K562 (cell line): ENCODE measurements around the gene CD9. TPM values are rescaled to one million over a fixed set of nuclear protein-coding genes. Genes with fewer than 3 reads are reported as not detected.

Experiments used
- E2F1 ChIP-seq: sonication (generic); formaldehyde crosslinking; IDR thresholded peaks from 2 replicates; pipeline ENCODE4 v1.8.1; 2023; ENCODE audit warnings: mild to moderate bottlenecking, missing genetic modification reagents, moderate library complexity
- ESRRB ChIP-seq: fragments of 250-450 bp; sonication (Bioruptor Pico); IDR thresholded peaks from 2 replicates; pipeline ENCODE4 v1.5.0; 2020; ENCODE audit warnings: mild to moderate bottlenecking, moderate library complexity, borderline replicate concordance
- JUNB ChIP-seq: fragments of 450-650 bp; formaldehyde crosslinking; conservative IDR thresholded peaks from 2 replicates; pipeline ENCODE4 v1.4.0; 2020; ENCODE audit warnings: mild to moderate bottlenecking
- KLF1 ChIP-seq: fragments of 450-650 bp; IDR thresholded peaks from 2 replicates; pipeline ENCODE4 v1.6.1; 2016; ENCODE audit warnings: missing genetic modification characterization, missing compliant biosample characterization
- MAX ChIP-seq: sonication (generic); formaldehyde crosslinking; IDR thresholded peaks from 2 replicates; pipeline ENCODE4 v1.9.0; 2022; ENCODE audit warnings: mild to moderate bottlenecking, missing genetic modification reagents
- PHF21A ChIP-seq: fragments of 450-650 bp; IDR thresholded peaks from 2 replicates; pipeline ENCODE4 v1.6.1; 2017; ENCODE audit warnings: low read depth, borderline replicate concordance
- U2AF1 ChIP-seq: fragments of 200-400 bp; formaldehyde crosslinking; optimal IDR thresholded peaks from 2 replicates; pipeline ENCODE3; 2017; ENCODE audit warnings: mild to moderate bottlenecking, low read depth, low read length, moderate library complexity
- ZNF780A ChIP-seq: fragments of 250-450 bp; sonication (Bioruptor Pico); IDR thresholded peaks from 2 replicates; pipeline ENCODE4 v1.5.0; 2021; ENCODE audit warnings: mild to moderate bottlenecking
- polyA plus RNA-seq, 8 experiments: library from polyadenylated mRNA; depleted of rRNA in 4 of 8; stranded (reverse) in 5 of 8; unstranded in 3 of 8; fragments of >200 nt; fragmentation: Nextera tagmentation in 2 of 8; fragmentation: Illumina TruSeq in 1 of 8; extraction: Ambion mirVana in 2 of 8; extraction: Trizol in 1 of 8; gene quantifications; 2 replicates each; pipeline versions ENCODE4 v1.2.1 to v1.2.3, GENCODE V29; 2011 to 2014; ENCODE audit warnings: inconsistent platforms in 1 of 8, missing spikeins in 1 of 8
- total RNA-seq, 7 experiments: library from RNA; depleted of rRNA in 6 of 7; stranded (reverse); fragments of >200 nt in 6 of 7; fragmentation: Illumina TruSeq in 2 of 7; extraction: Trizol in 2 of 7; gene quantifications; 2 replicates each; pipeline versions ENCODE4 v1.2.1 to v1.2.3, GENCODE V29; 2011 to 2021; ENCODE audit warnings: low replicate concordance in 1 of 7
- TF ChIP-seq, protein P1 (sequence below): fragments of 450-650 bp; IDR thresholded peaks from 2 replicates; pipeline ENCODE4 v1.6.1; 2016; ENCODE audit warnings: low read depth

The CD9 gene
- total and polyA plus RNA-seq, 9 of the 15 experiments (the other 6 are each of a cell fraction or from before 2014, with no cell fraction given): 0.43 to 5.6 (median 0.62) TPM

DNA sequence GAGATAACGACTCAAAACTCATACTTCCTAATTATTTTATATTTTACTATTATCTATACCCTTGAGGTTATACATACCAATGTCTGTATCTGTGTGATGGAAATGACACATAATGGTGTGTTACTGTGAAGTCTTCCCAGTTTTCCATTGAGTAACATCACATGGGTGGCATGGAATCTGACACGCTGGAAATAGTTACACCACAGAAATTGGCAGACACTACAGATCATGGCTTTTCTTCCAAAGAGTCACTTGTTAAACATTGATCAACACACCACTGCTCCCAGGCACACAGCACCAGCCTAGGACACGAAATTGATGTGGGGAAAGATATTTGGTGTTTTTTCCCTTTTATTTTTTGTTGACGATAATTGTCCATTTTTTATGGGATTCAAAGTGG, 42.7 kb upstream of the CD9 start (continued):
- TF ChIP-seq, protein P1, sequence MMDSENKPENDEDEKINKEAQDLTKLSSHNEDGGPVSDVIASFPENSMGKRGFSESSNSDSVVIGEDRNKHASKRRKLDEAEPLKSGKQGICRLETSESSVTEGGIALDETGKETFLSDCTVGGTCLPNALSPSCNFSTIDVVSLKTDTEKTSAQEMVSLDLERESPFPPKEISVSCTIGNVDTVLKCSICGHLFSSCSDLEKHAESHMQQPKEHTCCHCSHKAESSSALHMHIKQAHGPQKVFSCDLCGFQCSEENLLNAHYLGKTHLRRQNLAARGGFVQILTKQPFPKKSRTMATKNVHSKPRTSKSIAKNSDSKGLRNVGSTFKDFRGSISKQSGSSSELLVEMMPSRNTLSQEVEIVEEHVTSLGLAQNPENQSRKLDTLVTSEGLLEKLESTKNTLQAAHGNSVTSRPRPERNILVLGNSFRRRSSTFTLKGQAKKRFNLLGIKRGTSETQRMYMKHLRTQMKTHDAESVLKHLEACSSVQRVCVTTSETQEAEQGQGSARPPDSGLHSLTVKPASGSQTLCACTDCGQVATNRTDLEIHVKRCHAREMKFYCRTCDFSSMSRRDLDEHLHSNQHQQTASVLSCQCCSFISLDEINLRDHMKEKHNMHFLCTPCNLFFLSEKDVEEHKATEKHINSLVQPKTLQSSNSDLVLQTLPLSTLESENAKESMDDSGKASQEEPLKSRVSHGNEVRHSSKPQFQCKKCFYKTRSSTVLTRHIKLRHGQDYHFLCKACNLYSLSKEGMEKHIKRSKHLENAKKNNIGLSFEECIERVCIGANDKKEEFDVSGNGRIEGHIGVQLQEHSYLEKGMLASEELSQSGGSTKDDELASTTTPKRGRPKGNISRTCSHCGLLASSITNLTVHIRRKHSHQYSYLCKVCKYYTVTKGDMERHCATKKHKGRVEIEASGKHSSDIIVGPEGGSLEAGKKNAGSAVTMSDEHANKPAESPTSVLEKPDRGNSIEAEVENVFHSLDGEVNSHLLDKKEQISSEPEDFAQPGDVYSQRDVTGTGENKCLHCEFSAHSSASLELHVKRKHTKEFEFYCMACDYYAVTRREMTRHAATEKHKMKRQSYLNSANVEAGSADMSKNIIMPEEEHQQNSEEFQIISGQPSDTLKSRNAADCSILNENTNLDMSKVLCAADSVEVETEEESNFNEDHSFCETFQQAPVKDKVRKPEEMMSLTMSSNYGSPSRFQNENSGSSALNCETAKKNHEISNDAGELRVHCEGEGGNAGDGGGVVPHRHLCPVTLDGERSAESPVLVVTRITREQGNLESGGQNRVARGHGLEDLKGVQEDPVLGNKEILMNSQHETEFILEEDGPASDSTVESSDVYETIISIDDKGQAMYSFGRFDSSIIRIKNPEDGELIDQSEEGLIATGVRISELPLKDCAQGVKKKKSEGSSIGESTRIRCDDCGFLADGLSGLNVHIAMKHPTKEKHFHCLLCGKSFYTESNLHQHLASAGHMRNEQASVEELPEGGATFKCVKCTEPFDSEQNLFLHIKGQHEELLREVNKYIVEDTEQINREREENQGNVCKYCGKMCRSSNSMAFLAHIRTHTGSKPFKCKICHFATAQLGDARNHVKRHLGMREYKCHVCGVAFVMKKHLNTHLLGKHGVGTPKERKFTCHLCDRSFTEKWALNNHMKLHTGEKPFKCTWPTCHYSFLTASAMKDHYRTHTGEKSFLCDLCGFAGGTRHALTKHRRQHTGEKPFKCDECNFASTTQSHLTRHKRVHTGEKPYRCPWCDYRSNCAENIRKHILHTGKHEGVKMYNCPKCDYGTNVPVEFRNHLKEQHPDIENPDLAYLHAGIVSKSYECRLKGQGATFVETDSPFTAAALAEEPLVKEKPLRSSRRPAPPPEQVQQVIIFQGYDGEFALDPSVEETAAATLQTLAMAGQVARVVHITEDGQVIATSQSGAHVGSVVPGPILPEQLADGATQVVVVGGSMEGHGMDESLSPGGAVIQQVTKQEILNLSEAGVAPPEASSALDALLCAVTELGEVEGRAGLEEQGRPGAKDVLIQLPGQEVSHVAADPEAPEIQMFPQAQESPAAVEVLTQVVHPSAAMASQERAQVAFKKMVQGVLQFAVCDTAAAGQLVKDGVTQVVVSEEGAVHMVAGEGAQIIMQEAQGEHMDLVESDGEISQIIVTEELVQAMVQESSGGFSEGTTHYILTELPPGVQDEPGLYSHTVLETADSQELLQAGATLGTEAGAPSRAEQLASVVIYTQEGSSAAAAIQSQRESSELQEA: no peak
- no peak for TF ChIP-seq MAX (CRISPR knock-in tag)
- TF ChIP-seq KLF1 (tag): no peak
- TF ChIP-seq U2AF1: no peak
- no peak for TF ChIP-seq E2F1 (CRISPR knock-in tag)
- TF ChIP-seq ZNF780A: no peak
- no peak for TF ChIP-seq JUNB (CRISPR knock-in tag)
- TF ChIP-seq ESRRB (CRISPR knock-in tag): no peak
- no peak for TF ChIP-seq PHF21A
